GM23338 (cell line): Measurements from ENCODE around the gene AGAP3. TPM values are rescaled to one million over a fixed set of nuclear protein-coding genes. Genes with fewer than 3 reads are reported as not detected.

Source experiments
- ATAC-seq: fragments of 200-7000 bp; cut with Tn5 transposase; 3 replicates; pipeline ENCODE4 v1.9.1; 2020
- DNase-seq: peaks from one replicate; pipeline ENCODE4 v3.0.0-alpha.2; 2015; ENCODE audit warnings: low spot score
- H2AFZ ChIP-seq: fragments of 200-600 bp; sonication (generic); 2 replicates; pipeline ENCODE4 v1.8.0; 2016; ENCODE audit warnings: antibody characterized with exemption, mild to moderate bottlenecking, moderate library complexity
- H3F3A ChIP-seq: fragments of 200-600 bp; sonication (generic); replicated peaks from 2 replicates; pipeline ENCODE4 v1.8.0; 2017; ENCODE audit warnings: antibody characterized with exemption, mixed run types, low read depth
- H3K27ac ChIP-seq: fragments of 200-600 bp; sonication (generic); 2 replicates; pipeline ENCODE4 v1.6.1; 2016; ENCODE audit warnings: low read depth
- H3K27me3 ChIP-seq: fragments of 200-600 bp; sonication (generic); 2 replicates; pipeline ENCODE4 v1.8.0; 2016; ENCODE audit warnings: mild to moderate bottlenecking, mixed run types, moderate library complexity; ENCODE audit not compliant: insufficient read depth
- H3K36me3 ChIP-seq: fragments of 200-600 bp; sonication (generic); 2 replicates; pipeline ENCODE4 v1.8.0; 2016; ENCODE audit warnings: mild to moderate bottlenecking; ENCODE audit not compliant: insufficient read depth
- H3K4me1 ChIP-seq: fragments of 200-600 bp; sonication (generic); 2 replicates; pipeline ENCODE4 v1.8.0; 2016; ENCODE audit warnings: mild to moderate bottlenecking, moderate library complexity; ENCODE audit not compliant: insufficient read depth
- H3K4me2 ChIP-seq: fragments of 200-600 bp; sonication (generic); 2 replicates; pipeline ENCODE4 v1.7.1; 2017; ENCODE audit warnings: mixed run types
- H3K4me3 ChIP-seq: fragments of 200-600 bp; sonication (generic); 2 replicates; pipeline ENCODE4 v1.6.1; 2016; ENCODE audit warnings: mixed run types
- H3K79me2 ChIP-seq: fragments of 200-600 bp; sonication (generic); replicated peaks from 2 replicates; pipeline ENCODE4 v1.8.0; 2017; ENCODE audit warnings: mild to moderate bottlenecking; ENCODE audit not compliant: insufficient read depth
- H3K9me2 ChIP-seq: fragments of 200-600 bp; sonication (generic); 2 replicates; pipeline ENCODE4 v1.8.0; 2017; ENCODE audit not compliant: insufficient read depth
- H4K20me1 ChIP-seq: fragments of 200-600 bp; sonication (generic); replicated peaks from 2 replicates; pipeline ENCODE4 v1.8.0; 2017; ENCODE audit warnings: mild to moderate bottlenecking; ENCODE audit not compliant: insufficient read depth
- H3K27ac Mint-ChIP-seq: 2 replicates; pipeline ENCODE4 v1.8.0; 2020; ENCODE audit warnings: inconsistent platforms, mild to moderate bottlenecking, moderate library complexity, mixed read lengths
- H3K27me3 Mint-ChIP-seq: 3 replicates; pipeline ENCODE4 v1.8.0; 2022; ENCODE audit warnings: low read depth, mild to moderate bottlenecking, moderate library complexity, mixed read lengths, inconsistent platforms; ENCODE audit not compliant: insufficient read depth, poor library complexity
- H3K36me3 Mint-ChIP-seq: 3 replicates; pipeline ENCODE4 v1.8.0; 2021; ENCODE audit warnings: low read depth, mild to moderate bottlenecking, inconsistent platforms, moderate library complexity, mixed read lengths
- H3K4me1 Mint-ChIP-seq: 3 replicates; pipeline ENCODE4 v1.8.0; 2020; ENCODE audit warnings: mild to moderate bottlenecking, inconsistent platforms, mixed read lengths
- H3K4me3 Mint-ChIP-seq: 3 replicates; pipeline ENCODE4 v1.8.0; 2021; ENCODE audit warnings: moderate library complexity, mild to moderate bottlenecking, inconsistent platforms, mixed read lengths
- H3K9me3 Mint-ChIP-seq: 3 replicates; pipeline ENCODE4 v1.8.0; 2020; ENCODE audit warnings: moderate library complexity, mild to moderate bottlenecking, inconsistent platforms, mixed read lengths
- CREB1 ChIP-seq: fragments of 250-450 bp; sonication (Bioruptor Pico); IDR thresholded peaks from 2 replicates; pipeline ENCODE4 v1.5.0; 2020; ENCODE audit warnings: low read depth, mild to moderate bottlenecking, moderate library complexity
- EZH2 ChIP-seq: fragments of 200-600 bp; sonication (generic); IDR thresholded peaks from one replicate; pipeline ENCODE4 v1.8.0; 2017; ENCODE audit warnings: antibody characterized with exemption, mild to moderate bottlenecking, low read depth; ENCODE audit not compliant: unreplicated experiment
- JUNB ChIP-seq: IDR thresholded peaks from one replicate; pipeline ENCODE4 v1.6.1; 2016; ENCODE audit warnings: antibody characterized with exemption; ENCODE audit not compliant: unreplicated experiment
- NANOG ChIP-seq: IDR thresholded peaks from 2 replicates; pipeline ENCODE4 v1.6.1; 2016; ENCODE audit warnings: antibody characterized with exemption, borderline replicate concordance
- POLR2AphosphoS5 ChIP-seq: IDR thresholded peaks from 2 replicates; pipeline ENCODE4 v1.6.1; 2016; ENCODE audit warnings: antibody characterized with exemption, low read depth
- ZNF331 ChIP-seq: fragments of 250-450 bp; sonication (Bioruptor Pico); IDR thresholded peaks from 2 replicates; pipeline ENCODE4 v1.5.0; 2020; ENCODE audit warnings: low read depth, mild to moderate bottlenecking, moderate library complexity
- polyA plus RNA-seq: library from polyadenylated mRNA; unstranded; fragments of >200 nt; fragmentation: Nextera tagmentation; extraction: Ambion mirVana; gene quantifications from 2 replicates; pipeline ENCODE4 v1.2.1, GENCODE V29; 2016
- total RNA-seq: library from RNA; depleted of rRNA; stranded (reverse); fragments of >200 nt; shearing (Covaris generic); gene quantifications from 2 replicates; pipeline ENCODE4 v1.2.3, GENCODE V29; 2014
- TF ChIP-seq, protein P1 (sequence below), 2 experiments: fragments of 200-600 bp in 1 of 2; sonication (generic) in 1 of 2; conservative IDR thresholded peaks; 2 replicates each; pipeline versions ENCODE4 v1.5.1 to v1.6.1; 2016 to 2017; ENCODE audit warnings: antibody characterized with exemption in 2 of 2, low read depth in 2 of 2, mild to moderate bottlenecking in 2 of 2, moderate library complexity in 1 of 2
- TF ChIP-seq, protein P2 (sequence below): IDR thresholded peaks from 2 replicates; pipeline ENCODE4 v1.6.1; 2016; ENCODE audit warnings: antibody characterized with exemption

AGAP3 gene
- total and polyA plus RNA-seq, 2 experiments from 2014 or later: 24.0 to 39.2 TPM

GRCh38 chr7:151100921-151101320, 14.6 kb downstream of the AGAP3 start:
- Histone ChIP-seq H3K4me1 (peaks cover 52% of the 10 kb centered on the region), H4K20me1 (peaks cover 12% of the 10 kb centered on the region), H2AFZ (no peak overlapping the region), H3F3A (peaks cover 16% of the 10 kb centered on the region; the same call in 1 of the 2 replicates), H3K27ac (no peak overlapping the region), H3K4me2 (no peak overlapping the region), H3K9me2 (no peaks in the 10 kb centered on the region), H3K27me3 (no peaks in the 10 kb centered on the region), H3K36me3 (no peaks in the 10 kb centered on the region), H3K4me3 (no peak overlapping the region), H3K79me2 (peaks cover 78% of the 10 kb centered on the region)
- Mint-ChIP-seq H3K27ac (no peak overlapping the region; the same call in 1 of the 2 replicates), H3K4me3 (no peak overlapping the region), H3K27me3 (peaks cover 14% of the 10 kb centered on the region), H3K4me1 (peaks cover 40% of the 10 kb centered on the region), H3K36me3 (peaks cover 10% of the 10 kb centered on the region; the same call in 2 of the 3 replicates), H3K9me3 (no peaks in the 10 kb centered on the region; the same call in 2 of the 3 replicates)
- TF ChIP-seq POLR2AphosphoS5: no peak
- TF ChIP-seq NANOG: no peak
- no peak for TF ChIP-seq JUNB
- no peak for TF ChIP-seq EZH2
- TF ChIP-seq, protein P1, sequence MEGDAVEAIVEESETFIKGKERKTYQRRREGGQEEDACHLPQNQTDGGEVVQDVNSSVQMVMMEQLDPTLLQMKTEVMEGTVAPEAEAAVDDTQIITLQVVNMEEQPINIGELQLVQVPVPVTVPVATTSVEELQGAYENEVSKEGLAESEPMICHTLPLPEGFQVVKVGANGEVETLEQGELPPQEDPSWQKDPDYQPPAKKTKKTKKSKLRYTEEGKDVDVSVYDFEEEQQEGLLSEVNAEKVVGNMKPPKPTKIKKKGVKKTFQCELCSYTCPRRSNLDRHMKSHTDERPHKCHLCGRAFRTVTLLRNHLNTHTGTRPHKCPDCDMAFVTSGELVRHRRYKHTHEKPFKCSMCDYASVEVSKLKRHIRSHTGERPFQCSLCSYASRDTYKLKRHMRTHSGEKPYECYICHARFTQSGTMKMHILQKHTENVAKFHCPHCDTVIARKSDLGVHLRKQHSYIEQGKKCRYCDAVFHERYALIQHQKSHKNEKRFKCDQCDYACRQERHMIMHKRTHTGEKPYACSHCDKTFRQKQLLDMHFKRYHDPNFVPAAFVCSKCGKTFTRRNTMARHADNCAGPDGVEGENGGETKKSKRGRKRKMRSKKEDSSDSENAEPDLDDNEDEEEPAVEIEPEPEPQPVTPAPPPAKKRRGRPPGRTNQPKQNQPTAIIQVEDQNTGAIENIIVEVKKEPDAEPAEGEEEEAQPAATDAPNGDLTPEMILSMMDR (conservative IDR thresholded peaks at IDR 0.05; ENCODE audit: low read depth in 2 of 2): no peak
- TF ChIP-seq, protein P2, sequence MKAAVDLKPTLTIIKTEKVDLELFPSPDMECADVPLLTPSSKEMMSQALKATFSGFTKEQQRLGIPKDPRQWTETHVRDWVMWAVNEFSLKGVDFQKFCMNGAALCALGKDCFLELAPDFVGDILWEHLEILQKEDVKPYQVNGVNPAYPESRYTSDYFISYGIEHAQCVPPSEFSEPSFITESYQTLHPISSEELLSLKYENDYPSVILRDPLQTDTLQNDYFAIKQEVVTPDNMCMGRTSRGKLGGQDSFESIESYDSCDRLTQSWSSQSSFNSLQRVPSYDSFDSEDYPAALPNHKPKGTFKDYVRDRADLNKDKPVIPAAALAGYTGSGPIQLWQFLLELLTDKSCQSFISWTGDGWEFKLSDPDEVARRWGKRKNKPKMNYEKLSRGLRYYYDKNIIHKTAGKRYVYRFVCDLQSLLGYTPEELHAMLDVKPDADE: no peak
- TF ChIP-seq ZNF331 (CRISPR knock-in tag): no peak
- no peak for TF ChIP-seq CREB1 (CRISPR knock-in tag)
- ATAC-seq (no peak), DNase-seq (no peak)

GRCh38 chr7:151101621-151102396, 15.5 kb downstream of the AGAP3 start:
- Histone ChIP-seq H4K20me1 (peaks cover 11% of the 10 kb centered on the region; the same call in 1 of the 2 replicates), H3K9me2 (no peaks in the 10 kb centered on the region), H3K27ac (no peak overlapping the region), H3K4me3 (no peak overlapping the region), H3F3A (peaks cover 16% of the 10 kb centered on the region; the same call in 1 of the 2 replicates), H3K79me2 (peaks cover 78% of the 10 kb centered on the region), H3K4me2 (no peak overlapping the region), H2AFZ (no peak overlapping the region), H3K36me3 (no peaks in the 10 kb centered on the region), H3K4me1 (peaks cover 52% of the 10 kb centered on the region), H3K27me3 (no peaks in the 10 kb centered on the region)
- ATAC-seq (no peak), DNase-seq (no peak)
- Mint-ChIP-seq H3K27me3 (peaks cover 10% of the 10 kb centered on the region), H3K27ac (no peak overlapping the region), H3K9me3 (no peaks in the 10 kb centered on the region), H3K36me3 (peaks cover 8% of the 10 kb centered on the region; the same call in 2 of the 3 replicates), H3K4me1 (peaks cover 42% of the 10 kb centered on the region), H3K4me3 (no peak overlapping the region)
- TF ChIP-seq CREB1 (CRISPR knock-in tag) (no peak), JUNB (no peak)
- TF ChIP-seq, protein P2: no peak
- TF ChIP-seq, protein P1 (conservative IDR thresholded peaks at IDR 0.05; ENCODE audit: low read depth in 2 of 2): no peak
